Muscle of arm (tissue), 14 donors: ENCODE data around the gene LEO1. TPM values are rescaled to one million over a fixed set of nuclear protein-coding genes. Genes with fewer than 3 reads are reported as not detected.
A peak's percentile ranks its signal among the peaks of the same experiment; 100 is the strongest.

Experiments
- DNase-seq: peaks from one replicate; pipeline ENCODE4 v3.0.0-alpha.2; 2013
- long read RNA-seq, 11 donors: transcript quantifications; one replicate each; lab custom pipeline, GENCODE V29; 2026
- polyA plus RNA-seq, 12 donors: library from polyadenylated mRNA; unstranded; fragments of 120-200 nt; gene quantifications; one replicate each; pipeline ENCODE4 v1.2.1, GENCODE V29; 2013; ENCODE audit not compliant: insufficient read length in 12 of 12

LEO1 gene
- polyA plus RNA-seq = 10 to 100 TPM in 11 of 12 donors, not detected in 1; 19.3 to 36.6 (median 23.6) TPM
- long read RNA-seq, donor 1, partial matches to known transcripts = 0 of 2 reads
- long read RNA-seq, donor 1, other reads (novel, unspliced or antisense) = 0 of 2 reads
- long read RNA-seq, donor 2, transcript LEO1-201 (12 exons, 2,193 nt) = major isoform, 5 of 10 reads
- long read RNA-seq, donor 2, partial matches to known transcripts = 5 of 10 reads
- long read RNA-seq, donor 2, other reads (novel, unspliced or antisense) = 0 of 10 reads
- long read RNA-seq, donor 3, partial matches to known transcripts = 0 of 1 reads
- long read RNA-seq, donor 3, other reads (novel, unspliced or antisense) = 0 of 1 reads
- long read RNA-seq, donor 4, partial matches to known transcripts = 0 of 1 reads
- long read RNA-seq, donor 4, other reads (novel, unspliced or antisense) = 0 of 1 reads
- long read RNA-seq, donor 5, transcript LEO1-201 (12 exons, 2,193 nt) = major isoform, 6 of 6 reads
- long read RNA-seq, donor 5, partial matches to known transcripts = 0 of 6 reads
- long read RNA-seq, donor 5, other reads (novel, unspliced or antisense) = 0 of 6 reads
- long read RNA-seq, donor 6, partial matches to known transcripts = 5 of 6 reads
- long read RNA-seq, donor 6, other reads (novel, unspliced or antisense) = 0 of 6 reads
- long read RNA-seq, donor 7, partial matches to known transcripts = 0 of 1 reads
- long read RNA-seq, donor 7, other reads (novel, unspliced or antisense) = 0 of 1 reads
- long read RNA-seq, donor 8, partial matches to known transcripts = 0 of 2 reads
- long read RNA-seq, donor 8, other reads (novel, unspliced or antisense) = 0 of 2 reads
- long read RNA-seq, donor 9, partial matches to known transcripts = 0 of 1 reads
- long read RNA-seq, donor 9, other reads (novel, unspliced or antisense) = 0 of 1 reads
- long read RNA-seq, donor 10, transcript LEO1-201 (12 exons, 2,193 nt) = major isoform, 5 of 5 reads
- long read RNA-seq, donor 10, partial matches to known transcripts = 0 of 5 reads
- long read RNA-seq, donor 10, other reads (novel, unspliced or antisense) = 0 of 5 reads
- long read RNA-seq, donor 11, partial matches to known transcripts = 6 of 7 reads
- long read RNA-seq, donor 11, other reads (novel, unspliced or antisense) = 0 of 7 reads

GRCh38 chr15:51971375-51972133 lies at the start of gene LEO1:
Gene LEO1, minus strand, starts transcription at chr15:51971778. Its CDS starts 33 bp downstream, at chr15:51971745.
- DNase-seq = peak; percentile 95

GRCh38 chr15:52021128-52021671 lies 49.6 kb upstream of the LEO1 start:
- DNase-seq = peak; percentile 55

- DNase-seq = peak; percentile 10
Observed at GRCh38 chr15:52020221-52021085, 48.9 kb upstream of the LEO1 start.

GRCh38 chr15:52019394-52020220 lies 48.0 kb upstream of the LEO1 start:
- DNase-seq = peak; percentile 80

- DNase-seq = peak; percentile 98
Observed at GRCh38 chr15:52018693-52019393, 47.3 kb upstream of the LEO1 start, which contains the start of gene MAPK6. Gene MAPK6, plus strand, starts transcription at chr15:52019219. Its CDS starts 27,242 bp downstream, at chr15:52046461.

- DNase-seq = peak; percentile 9
Observed at GRCh38 chr15:52018244-52018643, 46.7 kb upstream of the LEO1 start.

- no peak for DNase-seq
Observed at GRCh38 chr15:52016316-52016715, 44.7 kb upstream of the LEO1 start.

GRCh38 chr15:52014616-52015015 lies 43.0 kb upstream of the LEO1 start:
- DNase-seq = no peak

- no peak for DNase-seq
Observed at GRCh38 chr15:52013151-52013791, 41.7 kb upstream of the LEO1 start.

- no peak for DNase-seq
Observed at GRCh38 chr15:52012210-52012609, 40.6 kb upstream of the LEO1 start.

GRCh38 chr15:52011711-52012144 lies 40.1 kb upstream of the LEO1 start:
- DNase-seq = no peak

- DNase-seq = no peak
Observed at GRCh38 chr15:52010633-52011595, 39.3 kb upstream of the LEO1 start.

- no peak for DNase-seq
Observed at GRCh38 chr15:52008698-52009434, 37.3 kb upstream of the LEO1 start.

GRCh38 chr15:52008359-52008697 lies 36.8 kb upstream of the LEO1 start:
- no peak for DNase-seq

GRCh38 chr15:52006702-52007340 lies 35.2 kb upstream of the LEO1 start:
- no peak for DNase-seq
